OCI-LY1 (cell line): ENCODE results near the gene MARK1.
A peak's percentile ranks its signal among the peaks of the same experiment; 100 is the strongest.

Experiments
- H2AFZ ChIP-seq: fragments of 200-600 bp; sonication (generic), shearing (Covaris generic); 2 replicates; pipeline ENCODE4 v1.6.0; 2014; ENCODE audit warnings: antibody characterized with exemption, mild to moderate bottlenecking, low read length
- H3F3A ChIP-seq: fragments of 200-600 bp; sonication (generic), shearing (Covaris generic); 2 replicates; pipeline ENCODE4 v1.6.0; 2014; ENCODE audit warnings: mild to moderate bottlenecking, antibody characterized with exemption, low read length, moderate library complexity; ENCODE audit not compliant: insufficient read depth
- H3K27ac ChIP-seq: fragments of 200-600 bp; sonication (generic); 2 replicates; pipeline ENCODE4 v1.5.1; 2014; ENCODE audit warnings: low read length, mixed run types, mild to moderate bottlenecking, low read depth; ENCODE audit not compliant: poor library complexity, severe bottlenecking
- H3K27me3 ChIP-seq: fragments of 200-600 bp; sonication (generic); 2 replicates; pipeline ENCODE4 v1.6.0; 2014; ENCODE audit warnings: antibody characterized with exemption, mild to moderate bottlenecking, low read length, moderate library complexity; ENCODE audit not compliant: insufficient read depth
- H3K36me3 ChIP-seq: fragments of 200-600 bp; sonication (generic); 2 replicates; pipeline ENCODE4 v1.6.1; 2014; ENCODE audit warnings: mild to moderate bottlenecking, antibody characterized with exemption, low read length, moderate library complexity, mixed read lengths; ENCODE audit not compliant: insufficient read depth
- H3K4me1 ChIP-seq: fragments of 200-600 bp; sonication (generic); 2 replicates; pipeline ENCODE4 v1.5.1; 2014; ENCODE audit warnings: mild to moderate bottlenecking, low read length, moderate library complexity; ENCODE audit not compliant: insufficient read depth, severe bottlenecking
- H3K4me2 ChIP-seq: fragments of 200-600 bp; sonication (generic), shearing (Covaris generic); 2 replicates; pipeline ENCODE4 v1.6.1; 2014; ENCODE audit warnings: low read length
- H3K4me3 ChIP-seq: fragments of 200-600 bp; sonication (generic); 2 replicates; pipeline ENCODE4 v1.5.1; 2014; ENCODE audit warnings: low read length, low read depth, mild to moderate bottlenecking, mixed read lengths; ENCODE audit not compliant: poor library complexity, severe bottlenecking
- H3K79me2 ChIP-seq: fragments of 200-600 bp; shearing (Covaris generic); 2 replicates; pipeline ENCODE4 v1.6.1; 2016; ENCODE audit warnings: mixed run types, low read length, mixed read lengths; ENCODE audit not compliant: insufficient read depth
- H3K9ac ChIP-seq: fragments of 200-600 bp; sonication (generic), shearing (Covaris generic); 2 replicates; pipeline ENCODE4 v1.6.1; 2014; ENCODE audit warnings: mild to moderate bottlenecking, low read length, mixed read lengths
- H3K9me2 ChIP-seq: fragments of 200-600 bp; sonication (generic), shearing (Covaris generic); 2 replicates; pipeline ENCODE4 v1.6.1; 2014; ENCODE audit warnings: low read depth, mild to moderate bottlenecking, low read length, mixed read lengths
- H3K9me3 ChIP-seq: fragments of 200-600 bp; shearing (Covaris generic); 2 replicates; pipeline ENCODE4 v1.6.1; 2014; ENCODE audit warnings: low read length, mixed read lengths
- H4K20me1 ChIP-seq: fragments of 200-600 bp; sonication (generic), shearing (Covaris generic); 2 replicates; pipeline ENCODE4 v1.6.0; 2016; ENCODE audit warnings: mild to moderate bottlenecking, low read length; ENCODE audit not compliant: insufficient read depth
- EZH2 ChIP-seq: fragments of 200-600 bp; sonication (generic), shearing (Covaris generic); IDR thresholded peaks from 2 replicates; pipeline ENCODE4 v1.8.0; 2017; ENCODE audit warnings: borderline replicate concordance, mixed run types, mild to moderate bottlenecking, antibody characterized with exemption, low read length, moderate library complexity, mixed read lengths
- TF ChIP-seq, protein P1 (sequence below): fragments of 200-600 bp; sonication (generic), shearing (Covaris generic); IDR thresholded peaks from 2 replicates; pipeline ENCODE4 v1.5.1; 2017; ENCODE audit warnings: mild to moderate bottlenecking, antibody characterized with exemption, low read length, moderate library complexity, mixed read lengths

MARK1 gene

DNA sequence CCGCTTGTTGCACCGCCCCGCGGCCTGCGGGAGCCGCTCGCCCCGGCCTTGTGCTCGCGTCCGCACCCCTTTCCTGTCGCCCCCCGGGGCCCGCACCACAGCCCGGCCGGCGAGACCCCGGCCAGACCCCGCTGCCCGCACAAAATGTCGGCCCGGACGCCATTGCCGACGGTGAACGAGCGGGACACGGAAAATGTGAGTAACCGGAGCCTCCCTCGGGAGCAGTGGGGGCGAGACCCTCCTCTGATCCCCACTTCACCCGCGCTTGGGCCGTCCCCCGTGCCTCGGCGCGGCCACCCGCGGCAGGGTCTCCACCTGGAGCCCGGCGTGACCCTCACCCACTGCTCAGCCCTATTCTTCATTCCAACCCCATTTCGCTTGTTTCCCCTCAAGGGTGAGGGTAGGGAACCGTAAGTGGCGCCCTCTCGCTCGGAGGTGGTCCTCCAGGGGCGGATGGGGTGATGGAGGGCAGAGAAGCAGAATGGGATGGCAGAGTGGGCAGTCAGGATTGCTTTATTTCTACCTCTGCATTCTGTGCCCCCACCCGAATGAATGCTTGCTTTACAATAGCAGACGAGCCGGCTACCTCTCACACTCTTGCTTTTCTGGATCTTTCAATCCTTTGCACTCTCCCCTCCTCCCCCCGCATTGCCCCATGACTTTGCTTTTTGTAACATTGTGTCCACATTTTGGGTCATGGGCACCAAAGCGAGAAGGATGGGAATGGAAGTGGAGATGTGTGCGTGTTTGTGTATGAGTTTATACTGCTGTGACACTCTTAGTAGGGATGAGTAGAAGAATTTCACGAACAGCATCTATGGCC, 954 bp downstream of the MARK1 start:
- Histone ChIP-seq H3K9ac (no peak overlapping the region; the same call in 1 of the 2 replicates), H3K27me3 (no peaks in the 10 kb centered on the region), H3K4me3 (peak overlapping the region; percentile 58), H3K9me2 (no peaks in the 10 kb centered on the region), H3K79me2 (no peaks in the 10 kb centered on the region), H3K4me2 (peak overlapping the region; percentile 67), H3K27ac (no peak overlapping the region), H4K20me1 (no peaks in the 10 kb centered on the region), H3K36me3 (no peaks in the 10 kb centered on the region), H3F3A (no peaks in the 10 kb centered on the region), H3K9me3 (no peaks in the 10 kb centered on the region), H3K4me1 (peaks cover 6% of the 10 kb centered on the region), H2AFZ (no peak overlapping the region)
- TF ChIP-seq, protein P1, sequence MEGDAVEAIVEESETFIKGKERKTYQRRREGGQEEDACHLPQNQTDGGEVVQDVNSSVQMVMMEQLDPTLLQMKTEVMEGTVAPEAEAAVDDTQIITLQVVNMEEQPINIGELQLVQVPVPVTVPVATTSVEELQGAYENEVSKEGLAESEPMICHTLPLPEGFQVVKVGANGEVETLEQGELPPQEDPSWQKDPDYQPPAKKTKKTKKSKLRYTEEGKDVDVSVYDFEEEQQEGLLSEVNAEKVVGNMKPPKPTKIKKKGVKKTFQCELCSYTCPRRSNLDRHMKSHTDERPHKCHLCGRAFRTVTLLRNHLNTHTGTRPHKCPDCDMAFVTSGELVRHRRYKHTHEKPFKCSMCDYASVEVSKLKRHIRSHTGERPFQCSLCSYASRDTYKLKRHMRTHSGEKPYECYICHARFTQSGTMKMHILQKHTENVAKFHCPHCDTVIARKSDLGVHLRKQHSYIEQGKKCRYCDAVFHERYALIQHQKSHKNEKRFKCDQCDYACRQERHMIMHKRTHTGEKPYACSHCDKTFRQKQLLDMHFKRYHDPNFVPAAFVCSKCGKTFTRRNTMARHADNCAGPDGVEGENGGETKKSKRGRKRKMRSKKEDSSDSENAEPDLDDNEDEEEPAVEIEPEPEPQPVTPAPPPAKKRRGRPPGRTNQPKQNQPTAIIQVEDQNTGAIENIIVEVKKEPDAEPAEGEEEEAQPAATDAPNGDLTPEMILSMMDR: no peak
- TF ChIP-seq EZH2: no peak

DNA sequence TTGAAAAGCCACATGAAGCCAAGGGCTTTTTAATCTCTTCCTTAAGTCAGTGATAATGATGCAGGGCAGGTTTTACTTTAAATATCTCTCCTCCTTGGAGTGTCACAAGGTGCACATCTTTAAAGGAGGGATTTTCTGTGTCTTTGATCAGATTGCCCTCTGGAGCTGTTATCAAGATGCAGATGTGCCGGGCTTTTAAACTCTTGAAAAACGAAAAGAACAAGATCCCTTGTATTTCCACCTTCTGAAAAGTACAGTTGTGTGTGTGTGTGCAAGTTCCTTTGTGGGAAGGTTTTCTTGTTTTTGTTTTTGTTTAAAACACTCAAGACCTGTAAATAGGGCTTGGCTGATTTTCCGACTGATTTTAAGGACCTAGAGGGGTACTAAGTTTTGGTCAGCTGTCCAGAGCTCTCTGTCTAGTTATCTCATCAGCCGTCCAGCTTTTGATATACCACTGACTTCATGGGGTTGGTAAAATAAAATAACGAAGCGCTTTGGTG, 1.6 kb downstream of the MARK1 start:
- Histone ChIP-seq H3K4me3 (no peak overlapping the region), H3K79me2 (no peaks in the 10 kb centered on the region), H3K36me3 (no peaks in the 10 kb centered on the region), H2AFZ (no peak overlapping the region), H3K4me2 (no peak overlapping the region), H3K9me3 (no peaks in the 10 kb centered on the region), H3K9me2 (no peaks in the 10 kb centered on the region), H3K4me1 (peaks cover 6% of the 10 kb centered on the region), H3K27ac (no peak overlapping the region), H3K27me3 (no peaks in the 10 kb centered on the region), H3K9ac (no peak overlapping the region), H4K20me1 (no peaks in the 10 kb centered on the region), H3F3A (no peaks in the 10 kb centered on the region)
- no peak for TF ChIP-seq EZH2
- TF ChIP-seq, protein P1: no peak

DNA sequence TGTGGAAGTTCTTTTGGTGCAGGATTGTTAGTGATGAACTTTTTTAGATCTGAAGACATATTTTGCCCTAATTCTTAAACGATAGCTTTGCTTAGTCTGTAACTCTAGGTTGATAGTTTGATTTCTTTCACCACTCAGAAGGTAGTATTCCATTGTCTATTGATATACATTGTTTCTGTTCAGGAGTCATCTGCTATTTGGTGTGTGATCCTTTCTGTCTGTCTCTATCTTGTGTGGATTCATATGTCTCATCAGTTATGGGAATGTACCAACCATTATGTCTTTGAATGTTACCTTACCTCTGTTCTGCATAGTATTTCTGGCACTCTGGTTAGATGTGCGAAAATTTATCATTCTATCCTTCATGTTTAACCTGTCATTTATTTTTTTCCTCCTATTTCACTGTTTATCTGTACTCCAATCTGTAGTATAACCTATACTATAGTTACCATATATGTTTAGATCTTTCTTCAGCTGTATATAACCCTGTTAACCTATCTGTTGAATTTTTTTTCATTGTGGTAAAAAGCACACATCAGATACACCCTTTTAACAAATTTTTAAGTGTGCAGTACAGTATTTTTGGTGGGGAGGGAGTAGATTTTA, 5.7 kb downstream of the MARK1 start:
- Histone ChIP-seq H3K4me2 (no peak overlapping the region), H3K9me2 (no peaks in the 10 kb centered on the region), H3K4me3 (no peak overlapping the region), H4K20me1 (no peaks in the 10 kb centered on the region), H3K9me3 (no peaks in the 10 kb centered on the region), H3K27ac (no peak overlapping the region), H3K9ac (no peak overlapping the region), H3K79me2 (no peaks in the 10 kb centered on the region), H3K4me1 (no peaks in the 10 kb centered on the region), H2AFZ (no peak overlapping the region), H3K36me3 (no peaks in the 10 kb centered on the region), H3F3A (no peaks in the 10 kb centered on the region), H3K27me3 (no peaks in the 10 kb centered on the region)
- TF ChIP-seq, protein P1: no peak
- TF ChIP-seq EZH2: no peak
